HCT116 (cell line): Measurements from ENCODE around the gene VPS45. TPM values are rescaled to one million over a fixed set of nuclear protein-coding genes. Genes with fewer than 3 reads are reported as not detected.

Experiments
- ATAC-seq: fragments of 200-7000 bp; cut with Tn5 transposase; 2 replicates; pipeline ENCODE4 v1.9.1; 2020; ENCODE audit warnings: mild to moderate bottlenecking, moderate library complexity
- BruUV-seq: library from RNA; stranded (reverse); fragments of 400-500 nt; replicated peaks from 2 replicates; lab custom pipeline; 2021; lab: Mats Ljungman, UMichigan
- CTCF ChIA-PET: fragments of 300-600 bp; sonication (Branson Sonifier 250); formaldehyde crosslinking; loops from one replicate; lab custom pipeline; 2021; ENCODE audit warnings: antibody characterized with exemption; lab: Charles Lee
- POLR2A ChIA-PET: fragments of 300-600, 350-600 bp; sonication (Branson Sonifier 250); formaldehyde crosslinking; loops from one replicate; lab custom pipeline; 2021; ENCODE audit warnings: antibody characterized with exemption; lab: Charles Lee
- RAD21 ChIA-PET, 2 experiments: fragments of 300-600 bp; sonication (Branson Sonifier 250); formaldehyde crosslinking; loops; one replicate each; lab custom pipeline; 2023; ENCODE audit warnings: low total read pairs in 2 of 2; ENCODE audit not compliant: uncharacterized antibody in 2 of 2, unreplicated experiment in 2 of 2, low non-redundant PET in 1 of 2; lab: Charles Lee
- DNase-seq: peaks from one replicate; pipeline ENCODE4 v3.0.0-alpha.2; 2010; ENCODE audit warnings: low read depth, low spot score
- H2AFZ ChIP-seq: fragments of 200-600 bp; shearing (Covaris generic), sonication (generic); 2 replicates; pipeline ENCODE4 v1.6.1; 2017; ENCODE audit warnings: low read depth, mixed run types, mixed read lengths, antibody characterized with exemption, low read length; ENCODE audit not compliant: poor library complexity, severe bottlenecking
- H3K27ac ChIP-seq: 2 replicates; pipeline ENCODE4 v1.5.1; 2012; ENCODE audit warnings: low read depth, low read length
- H3K27me3 ChIP-seq: fragments of 200-600 bp; sonication (generic); 2 replicates; pipeline ENCODE4 v1.6.1; 2016; ENCODE audit warnings: mixed run types, low read length, mixed read lengths; ENCODE audit not compliant: insufficient read depth
- H3K36me3 ChIP-seq, 2 experiments: fragments of 200-500 bp in 1 of 2; fragments of 200-600 bp in 1 of 2; sonication (Bioruptor generic) in 1 of 2; sonication (generic) in 1 of 2; 2 replicates each; pipeline versions ENCODE4 v1.5.1 to v1.6.1; 2014 to 2016; ENCODE audit warnings: low read length in 2 of 2, inconsistent platforms in 1 of 2, mixed read lengths in 1 of 2, mixed run types in 1 of 2; ENCODE audit not compliant: insufficient read depth in 2 of 2, control insufficient read depth in 1 of 2
- H3K4me1 ChIP-seq, 2 experiments: fragments of 200-600 bp in 1 of 2; sonication (generic) in 1 of 2; 2 replicates each; pipeline versions ENCODE4 v1.5.1 to v1.6.1; 2012 to 2017; ENCODE audit warnings: low read length in 2 of 2, inconsistent platforms in 1 of 2, mild to moderate bottlenecking in 1 of 2, mixed read lengths in 1 of 2, mixed run types in 1 of 2, moderate library complexity in 1 of 2; ENCODE audit not compliant: insufficient read depth in 2 of 2, control insufficient read depth in 1 of 2
- H3K4me2 ChIP-seq: fragments of 200-600 bp; sonication (generic); 2 replicates; pipeline ENCODE4 v1.6.1; 2017; ENCODE audit warnings: mixed run types, low read length, mixed read lengths
- H3K4me3 ChIP-seq, 2 experiments: fragments of 200-600 bp in 1 of 2; sonication (generic) in 1 of 2; replicated peaks in 1 of 2; 2 replicates each; pipeline ENCODE4 v1.5.1; 2011 to 2016; ENCODE audit warnings: low read length in 2 of 2, control low read depth in 1 of 2, low read depth in 1 of 2, mild to moderate bottlenecking in 1 of 2, mixed read lengths in 1 of 2, mixed run types in 1 of 2
- H3K79me2 ChIP-seq: fragments of 200-600 bp; sonication (generic); 2 replicates; pipeline ENCODE4 v1.6.1; 2017; ENCODE audit warnings: mild to moderate bottlenecking, mixed run types, low read length, moderate library complexity, mixed read lengths; ENCODE audit not compliant: insufficient read depth
- H3K9ac ChIP-seq: fragments of 200-600 bp; sonication (generic); 2 replicates; pipeline ENCODE4 v1.6.1; 2016; ENCODE audit warnings: low read length, mixed read lengths
- H3K9me2 ChIP-seq: fragments of 200-600 bp; sonication (generic), shearing (Covaris generic); 2 replicates; pipeline ENCODE4 v1.6.1; 2017; ENCODE audit warnings: mixed run types, mild to moderate bottlenecking, moderate library complexity; ENCODE audit not compliant: insufficient read depth
- H3K9me3 ChIP-seq, 2 experiments: fragments of 200-500 bp in 1 of 2; fragments of 200-600 bp in 1 of 2; sonication (Bioruptor generic) in 1 of 2; sonication (generic) in 1 of 2; 2 replicates each; pipeline ENCODE4 v1.6.1; 2014 to 2017; ENCODE audit warnings: low read length in 2 of 2, mixed read lengths in 2 of 2, inconsistent platforms in 1 of 2, low read depth in 1 of 2, mild to moderate bottlenecking in 1 of 2, mixed run types in 1 of 2, moderate library complexity in 1 of 2; ENCODE audit not compliant: control insufficient read depth in 1 of 2, insufficient read depth in 1 of 2
- H4K20me1 ChIP-seq: fragments of 200-600 bp; sonication (generic), shearing (Covaris generic); 2 replicates; pipeline ENCODE4 v1.6.1; 2017; ENCODE audit warnings: mixed run types, mild to moderate bottlenecking, moderate library complexity; ENCODE audit not compliant: insufficient read depth
- ATF3 ChIP-seq: IDR thresholded peaks from 2 replicates; pipeline ENCODE4 v1.6.1; 2012
- CEBPB ChIP-seq: IDR thresholded peaks from 2 replicates; pipeline ENCODE4 v1.6.1; 2012; ENCODE audit warnings: low read depth
- CTCF ChIP-seq, 3 experiments: fragments of 200-600 bp in 1 of 3; sonication (generic) in 1 of 3; IDR thresholded peaks in 2 of 3; conservative IDR thresholded peaks in 1 of 3; 2 replicates each; pipeline ENCODE4 v1.5.1; 2012 to 2017; ENCODE audit warnings: low read depth in 2 of 3, low read length in 2 of 3, antibody characterized with exemption in 1 of 3, borderline replicate concordance in 1 of 3, control low read depth in 1 of 3, mild to moderate bottlenecking in 1 of 3, mixed read lengths in 1 of 3, mixed run types in 1 of 3, moderate library complexity in 1 of 3; ENCODE audit not compliant: insufficient read depth in 1 of 3
- EZH2 ChIP-seq: fragments of 200-600 bp; sonication (generic); IDR thresholded peaks from 2 replicates; pipeline ENCODE4 v1.6.1; 2017; ENCODE audit warnings: antibody characterized with exemption, mixed run types
- JUND ChIP-seq: IDR thresholded peaks from 2 replicates; pipeline ENCODE4 v1.6.1; 2012
- POLR2A ChIP-seq: IDR thresholded peaks from 2 replicates; pipeline ENCODE4 v1.7.0; 2011; ENCODE audit warnings: borderline replicate concordance; ENCODE audit not compliant: insufficient read depth, insufficient read length; ENCODE audit errors: extremely low read depth
- POLR2AphosphoS5 ChIP-seq: IDR thresholded peaks from 2 replicates; pipeline ENCODE4 v1.6.1; 2011; ENCODE audit warnings: mild to moderate bottlenecking, low read depth, low read length, moderate library complexity
- RAD21 ChIP-seq: IDR thresholded peaks from 2 replicates; pipeline ENCODE4 v1.6.1; 2012; ENCODE audit warnings: low read depth, mild to moderate bottlenecking
- SRF ChIP-seq: IDR thresholded peaks from 2 replicates; pipeline ENCODE4 v1.6.1; 2012; ENCODE audit warnings: low read depth
- ZFX ChIP-seq: fragments of 450-650 bp; IDR thresholded peaks from 2 replicates; pipeline ENCODE4 v1.6.1; 2017
- intact Hi-C: fragments of 100-400 bp; cut with micrococcal nuclease; formaldehyde crosslinking; loops from 2 replicates; pipeline ENCODE4 v1.10.0; 2022
- total RNA-seq: library from RNA; stranded (reverse); gene quantifications from one replicate; pipeline ENCODE4 v1.2.1, GENCODE V29; 2021; ENCODE audit not compliant: unreplicated experiment
- TF ChIP-seq, protein P1 (sequence below): IDR thresholded peaks from 2 replicates; pipeline ENCODE4 v1.6.1; 2012; ENCODE audit warnings: low read depth

Gene VPS45
- total RNA-seq, 1 experiment from 2014 or later, result 28.1 TPM

DNA sequence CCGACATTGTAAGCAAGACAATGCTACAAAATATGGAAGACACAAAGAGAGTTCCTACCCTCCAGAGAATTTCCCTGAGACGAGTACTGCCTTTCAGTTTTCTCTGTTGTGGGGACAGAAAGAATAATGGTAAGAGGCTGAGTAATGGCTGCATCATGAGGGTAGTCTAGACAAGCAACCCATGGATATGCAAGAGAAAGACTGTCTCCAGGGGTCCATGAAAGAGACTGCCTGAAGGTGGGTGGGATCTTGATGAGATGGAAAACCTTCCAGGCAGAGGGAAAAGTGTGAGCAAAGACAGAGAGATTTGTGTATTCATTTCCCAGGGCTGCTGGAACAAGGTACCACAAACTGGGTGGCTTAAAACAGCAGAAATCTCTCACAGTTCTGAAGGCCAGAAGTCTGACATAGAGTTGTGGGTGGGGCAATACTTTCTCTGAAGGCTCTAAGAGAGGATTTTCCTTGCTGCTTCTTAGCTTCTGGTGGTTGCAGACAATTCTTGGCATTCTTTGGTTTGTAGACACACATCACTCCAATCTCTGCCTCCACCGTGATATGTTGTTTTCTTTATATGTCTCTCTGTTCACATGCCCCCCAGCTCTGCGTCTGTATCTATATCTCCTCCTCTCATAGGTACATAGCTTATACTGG, 126.9 kb downstream of the VPS45 start:
- Histone ChIP-seq H3K9ac (no peak overlapping the region), H3K9me3 (no peaks in the 10 kb centered on the region), H3K79me2 (no peaks in the 10 kb centered on the region), H3K27me3 (no peaks in the 10 kb centered on the region), H3K36me3 (no peaks in the 10 kb centered on the region), H3K9me2 (no peaks in the 10 kb centered on the region), H3K4me2 (no peak overlapping the region), H4K20me1 (no peaks in the 10 kb centered on the region), H3K27ac (no peak overlapping the region), H2AFZ (no peak overlapping the region), H3K4me3 (no peak overlapping the region), H3K4me1 (peaks cover 0 to 7% of the 10 kb centered on the region in 2 experiments; a peak in 1 of 4 replicates)
- intact Hi-C loops, result no loop called here
- ChIA-PET RAD21 (no interaction called here), CTCF (no interaction called here), POLR2A (no interaction called here)
- ATAC-seq (no peak), DNase-seq (no peak)
- no TSS peak for BruUV-seq
- no peak for TF ChIP-seq JUND
- TF ChIP-seq CEBPB, result no peak
- TF ChIP-seq, protein P1, sequence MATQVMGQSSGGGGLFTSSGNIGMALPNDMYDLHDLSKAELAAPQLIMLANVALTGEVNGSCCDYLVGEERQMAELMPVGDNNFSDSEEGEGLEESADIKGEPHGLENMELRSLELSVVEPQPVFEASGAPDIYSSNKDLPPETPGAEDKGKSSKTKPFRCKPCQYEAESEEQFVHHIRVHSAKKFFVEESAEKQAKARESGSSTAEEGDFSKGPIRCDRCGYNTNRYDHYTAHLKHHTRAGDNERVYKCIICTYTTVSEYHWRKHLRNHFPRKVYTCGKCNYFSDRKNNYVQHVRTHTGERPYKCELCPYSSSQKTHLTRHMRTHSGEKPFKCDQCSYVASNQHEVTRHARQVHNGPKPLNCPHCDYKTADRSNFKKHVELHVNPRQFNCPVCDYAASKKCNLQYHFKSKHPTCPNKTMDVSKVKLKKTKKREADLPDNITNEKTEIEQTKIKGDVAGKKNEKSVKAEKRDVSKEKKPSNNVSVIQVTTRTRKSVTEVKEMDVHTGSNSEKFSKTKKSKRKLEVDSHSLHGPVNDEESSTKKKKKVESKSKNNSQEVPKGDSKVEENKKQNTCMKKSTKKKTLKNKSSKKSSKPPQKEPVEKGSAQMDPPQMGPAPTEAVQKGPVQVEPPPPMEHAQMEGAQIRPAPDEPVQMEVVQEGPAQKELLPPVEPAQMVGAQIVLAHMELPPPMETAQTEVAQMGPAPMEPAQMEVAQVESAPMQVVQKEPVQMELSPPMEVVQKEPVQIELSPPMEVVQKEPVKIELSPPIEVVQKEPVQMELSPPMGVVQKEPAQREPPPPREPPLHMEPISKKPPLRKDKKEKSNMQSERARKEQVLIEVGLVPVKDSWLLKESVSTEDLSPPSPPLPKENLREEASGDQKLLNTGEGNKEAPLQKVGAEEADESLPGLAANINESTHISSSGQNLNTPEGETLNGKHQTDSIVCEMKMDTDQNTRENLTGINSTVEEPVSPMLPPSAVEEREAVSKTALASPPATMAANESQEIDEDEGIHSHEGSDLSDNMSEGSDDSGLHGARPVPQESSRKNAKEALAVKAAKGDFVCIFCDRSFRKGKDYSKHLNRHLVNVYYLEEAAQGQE, result no peak
- TF ChIP-seq ATF3, result no peak
- no peak for TF ChIP-seq RAD21
- TF ChIP-seq POLR2AphosphoS5, result no peak
- no peak for TF ChIP-seq SRF
- no peak for TF ChIP-seq POLR2A
- TF ChIP-seq EZH2, result no peak
- no peak for TF ChIP-seq ZFX
- no peak for TF ChIP-seq CTCF (IDR thresholded peaks at IDR 0.05 in 2 of 3, conservative IDR thresholded peaks at IDR 0.05 in 1 of 3; ENCODE audit: borderline replicate concordance in 1 of 3, insufficient read depth in 1 of 3, low read depth in 2 of 3, low read length in 2 of 3)

Other genes with a start within 250 kb of the VPS45 start
- 20.4 TPM for gene BOLA1, start 168.2 kb upstream of the VPS45 start, total RNA-seq
- 0.15 TPM for gene SV2A, start 149.9 kb upstream of the VPS45 start, total RNA-seq
- gene SF3B4, start 140.0 kb upstream of the VPS45 start, total RNA-seq, result 88.5 TPM
- gene MTMR11, start 130.9 kb upstream of the VPS45 start, total RNA-seq, result 10.5 TPM
- 23.7 TPM for gene OTUD7B, start 57.0 kb upstream of the VPS45 start, total RNA-seq
- 6.9 TPM for gene PLEKHO1, start 82.1 kb downstream of the VPS45 start, total RNA-seq
- gene ANP32E, start 168.3 kb downstream of the VPS45 start, total RNA-seq, result 95.1 TPM
- gene CA14, start 190.0 kb downstream of the VPS45 start, total RNA-seq, result 0.39 TPM
- 109 TPM for gene APH1A, start 201.2 kb downstream of the VPS45 start, total RNA-seq
- gene C1orf54, start 205.0 kb downstream of the VPS45 start, total RNA-seq, result 1.5 TPM
- 0.22 TPM for gene CIART, start 214.8 kb downstream of the VPS45 start, total RNA-seq
- gene MRPS21, start 226.1 kb downstream of the VPS45 start, total RNA-seq, result 96.9 TPM